HG03521 (cell line): ENCODE results near the gene STXBP3.

Experiments
- ATAC-seq: cut with Tn5 transposase; IDR thresholded peaks from one replicate; pipeline ENCODE4 v1.9.1; 2021; ENCODE audit warnings: mild to moderate bottlenecking, moderate library complexity; ENCODE audit not compliant: unreplicated experiment

The STXBP3 gene

GRCh38 chr1:108792420-108792819 lies 45.9 kb downstream of the STXBP3 start:
- no peak for ATAC-seq

- ATAC-seq: no peak
Observed at GRCh38 chr1:108799001-108799400, 52.5 kb downstream of the STXBP3 start.

GRCh38 chr1:108801101-108801500 lies 54.6 kb downstream of the STXBP3 start:
- no peak for ATAC-seq

GRCh38 chr1:108803548-108803947 lies 57.1 kb downstream of the STXBP3 start:
- ATAC-seq: no peak

- ATAC-seq: no peak
Observed at GRCh38 chr1:108808438-108808837, 62.0 kb downstream of the STXBP3 start.

GRCh38 chr1:108811611-108812010 lies 65.1 kb downstream of the STXBP3 start:
- ATAC-seq: no peak

- ATAC-seq: no peak
Observed at GRCh38 chr1:108813326-108813725, 66.9 kb downstream of the STXBP3 start.

GRCh38 chr1:108814343-108815125 lies 68.1 kb downstream of the STXBP3 start:
- no peak for ATAC-seq

- no peak for ATAC-seq
Observed at GRCh38 chr1:108815566-108815965, 69.1 kb downstream of the STXBP3 start.

- no peak for ATAC-seq
Observed at GRCh38 chr1:108816049-108816893, 69.8 kb downstream of the STXBP3 start.

GRCh38 chr1:108817016-108817415 lies 70.5 kb downstream of the STXBP3 start:
- no peak for ATAC-seq

- ATAC-seq: no peak
Observed at GRCh38 chr1:108817811-108818210, 71.3 kb downstream of the STXBP3 start.

GRCh38 chr1:108819878-108820277 lies 73.4 kb downstream of the STXBP3 start:
- no peak for ATAC-seq

GRCh38 chr1:108823632-108824031 lies 77.2 kb downstream of the STXBP3 start:
- ATAC-seq: no peak

- ATAC-seq: no peak
Observed at GRCh38 chr1:108824051-108824450, 77.6 kb downstream of the STXBP3 start.

- ATAC-seq: no peak
Observed at GRCh38 chr1:108826081-108826635, 79.7 kb downstream of the STXBP3 start.

- no peak for ATAC-seq
Observed at GRCh38 chr1:108828074-108828961, 81.8 kb downstream of the STXBP3 start.

GRCh38 chr1:108829498-108829916 lies 83.0 kb downstream of the STXBP3 start:
- no peak for ATAC-seq

- ATAC-seq: no peak
Observed at GRCh38 chr1:108830119-108831008, 83.9 kb downstream of the STXBP3 start.

GRCh38 chr1:108831225-108831624 lies 84.8 kb downstream of the STXBP3 start:
- ATAC-seq: no peak
